ENCODE data around the gene MED1. TPM values are rescaled to one million over a fixed set of nuclear protein-coding genes. Genes with fewer than 3 reads are reported as not detected.

The MED1 gene
- total RNA-seq, 4 donors from 2014 or later = 19.5 to 33.9 (median 27.2) TPM

GRCh38 chr17:39364236-39365025, 86.6 kb downstream of the MED1 start:
- TF ChIP-seq EP300 (IDR thresholded peaks at IDR 0.05) = no peak
- no peak for TF ChIP-seq POLR2AphosphoS5 (IDR thresholded peaks at IDR 0.05)
- TF ChIP-seq POLR2A (IDR thresholded peaks at IDR 0.05; ENCODE audit: low read depth) = no peak
- no peak for TF ChIP-seq CTCF (IDR thresholded peaks at IDR 0.05)

GRCh38 chr17:39361064-39361463, 90.0 kb downstream of the MED1 start:
- intact Hi-C loops (cut with DNase I) = no loop called here
- WGBS = 88% methylated on average over 1 of the region's 1 CpG
- Histone ChIP-seq H3K4me3 (no peak overlapping the region), H3K9me3 (no peaks in the 10 kb centered on the region), H3K27me3 (no peaks in the 10 kb centered on the region), H3K4me1 (peaks cover 30 to 43% (median 41%) of the 10 kb centered on the region in 4 donors), H3K27ac (replicated peaks in 1 of 4) (no peak overlapping the region), H3K36me3 (no peaks in the 10 kb centered on the region)
- TF ChIP-seq POLR2A (IDR thresholded peaks at IDR 0.05; ENCODE audit: low read depth) = no peak
- TF ChIP-seq POLR2AphosphoS5 (IDR thresholded peaks at IDR 0.05) = no peak
- TF ChIP-seq EP300 (IDR thresholded peaks at IDR 0.05) = no peak
- no peak for TF ChIP-seq CTCF (IDR thresholded peaks at IDR 0.05)
- no peak for DNase-seq (ENCODE audit: extremely low spot score)

More at GRCh38 chr17:39364236-39365025, 86.6 kb downstream of the MED1 start:
- Histone ChIP-seq H3K27ac (replicated peaks in 1 of 4) (peak overlapping the region; percentile 28 to 70 (median 59)), H3K27me3 (no peaks in the 10 kb centered on the region), H3K4me1 (peaks cover 33 to 49% (median 41%) of the 10 kb centered on the region in 4 donors), H3K36me3 (no peaks in the 10 kb centered on the region), H3K4me3 (no peak overlapping the region), H3K9me3 (no peaks in the 10 kb centered on the region)
- DNase-seq (ENCODE audit: extremely low spot score) = no peak
- WGBS = 73% methylated on average over 8 of the region's 8 CpGs
- intact Hi-C loops (cut with DNase I) = no loop called here

- DNase-seq (ENCODE audit: extremely low spot score) = no peak
- Histone ChIP-seq H3K27ac (replicated peaks in 1 of 4) (no peak overlapping the region), H3K4me3 (no peak overlapping the region), H3K4me1 (peaks cover 26 to 38% (median 36%) of the 10 kb centered on the region in 4 donors), H3K9me3 (no peaks in the 10 kb centered on the region), H3K36me3 (no peaks in the 10 kb centered on the region), H3K27me3 (no peaks in the 10 kb centered on the region)
- WGBS = 65% methylated on average over 3 of the region's 3 CpGs
- TF ChIP-seq POLR2A (IDR thresholded peaks at IDR 0.05; ENCODE audit: low read depth) (no peak), POLR2AphosphoS5 (IDR thresholded peaks at IDR 0.05) (no peak)
- intact Hi-C loops (cut with DNase I) = no loop called here
Observed at GRCh38 chr17:39360537-39360936, 90.5 kb downstream of the MED1 start.

GRCh38 chr17:39359994-39360393, 91.1 kb downstream of the MED1 start:
- H3K27ac ChIP-seq (replicated peaks in 1 of 4) = no peak overlapping the region
- 77% methylated on average over 1 of the region's 1 CpG for WGBS
- intact Hi-C loops (cut with DNase I) = no loop called here
- no peaks in the 10 kb centered on the region for H3K9me3 ChIP-seq
- TF ChIP-seq POLR2AphosphoS5 (IDR thresholded peaks at IDR 0.05) = no peak
- no peak for DNase-seq (ENCODE audit: extremely low spot score)
- peaks cover 22 to 33% (median 31%) of the 10 kb centered on the region in 4 donors for H3K4me1 ChIP-seq
- no peak overlapping the region for H3K4me3 ChIP-seq
- H3K36me3 ChIP-seq = no peaks in the 10 kb centered on the region
- no peaks in the 10 kb centered on the region for H3K27me3 ChIP-seq

- Histone ChIP-seq H3K27ac (replicated peaks in 1 of 4) (no peak overlapping the region), H3K4me3 (no peak overlapping the region), H3K36me3 (no peaks in the 10 kb centered on the region), H3K9me3 (no peaks in the 10 kb centered on the region), H3K4me1 (peaks cover 13 to 24% (median 19%) of the 10 kb centered on the region in 4 donors), H3K27me3 (no peaks in the 10 kb centered on the region)
- no peak for DNase-seq (ENCODE audit: extremely low spot score)
- TF ChIP-seq CTCF (IDR thresholded peaks at IDR 0.05) (no peak), EP300 (IDR thresholded peaks at IDR 0.05) (no peak), POLR2AphosphoS5 (IDR thresholded peaks at IDR 0.05) (no peak), POLR2A (IDR thresholded peaks at IDR 0.05; ENCODE audit: low read depth) (no peak)
- intact Hi-C loops (cut with DNase I) = no loop called here
- 80% methylated on average over 3 of the region's 3 CpGs for WGBS
Observed at GRCh38 chr17:39357986-39358385, 93.1 kb downstream of the MED1 start.

Data from esophagus muscularis mucosa (tissue), 4 donors.